ENCODE measurements around the gene NKX2-3. TPM values are rescaled to one million over a fixed set of nuclear protein-coding genes. Genes with fewer than 3 reads are reported as not detected.

The NKX2-3 gene
- total RNA-seq, 1 experiment from 2014 or later = not detected

- CTCF ChIA-PET = no interaction called here
- no peak overlapping the region for H3K27ac Mint-ChIP-seq (ENCODE audit: low read depth, unreplicated experiment)
- no peak for TF ChIP-seq CTCF (IDR thresholded peaks at IDR 0.05; ENCODE audit: unreplicated experiment)
- H3K27me3 Mint-ChIP-seq (ENCODE audit: insufficient read depth, unreplicated experiment) = peaks cover 68% of the 10 kb centered on the region
- no peak for DNase-seq (ENCODE audit: unreplicated experiment)
- no peak overlapping the region for H3K4me3 Mint-ChIP-seq (ENCODE audit: unreplicated experiment)
- no peaks in the 10 kb centered on the region for H3K36me3 Mint-ChIP-seq (ENCODE audit: insufficient read depth, unreplicated experiment)
- POLR2A ChIA-PET = no interaction called here
- no TSS peak for BruUV-seq (replicated peaks)
- H3K4me1 Mint-ChIP-seq (ENCODE audit: insufficient read depth, unreplicated experiment) = no peaks in the 10 kb centered on the region
- intact Hi-C loops (cut with micrococcal nuclease) = no loop called here
- H3K9me3 Mint-ChIP-seq (ENCODE audit: unreplicated experiment) = no peaks in the 10 kb centered on the region
Measured at GRCh38 chr10:99513061-99513460, 19.7 kb upstream of the NKX2-3 start.

DNA sequence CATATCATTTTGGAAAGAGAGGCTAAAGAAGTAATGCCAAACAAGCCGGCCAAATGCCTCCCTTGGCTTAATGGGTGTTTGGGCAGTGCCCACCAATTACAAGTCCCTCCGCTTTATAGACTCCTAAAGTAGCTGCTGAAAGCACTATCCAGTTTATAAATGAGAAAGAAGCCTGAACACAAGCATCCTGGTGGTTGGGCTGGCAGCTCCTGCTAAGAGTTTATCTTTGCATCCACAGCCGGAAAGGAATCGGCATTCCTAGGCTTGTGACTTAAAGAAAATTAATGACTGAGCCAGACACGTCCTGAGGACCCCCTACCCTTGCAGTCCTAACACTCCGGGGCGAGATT, 13.1 kb upstream of the NKX2-3 start:
- Mint-ChIP-seq H3K36me3 (ENCODE audit: insufficient read depth, unreplicated experiment) (peaks cover 4% of the 10 kb centered on the region), H3K4me1 (ENCODE audit: insufficient read depth, unreplicated experiment) (no peaks in the 10 kb centered on the region), H3K4me3 (ENCODE audit: unreplicated experiment) (no peak overlapping the region), H3K9me3 (ENCODE audit: unreplicated experiment) (no peaks in the 10 kb centered on the region), H3K27ac (ENCODE audit: low read depth, unreplicated experiment) (no peak overlapping the region), H3K27me3 (ENCODE audit: insufficient read depth, unreplicated experiment) (peaks cover 41% of the 10 kb centered on the region)
- intact Hi-C loops (cut with micrococcal nuclease) = no loop called here
- no peak for DNase-seq (ENCODE audit: unreplicated experiment)
- ChIA-PET CTCF (interaction anchor here (0.7 kb wide), 1 partner anchor 1053 kb away, joined by 5 read pairs; no protein-coding TSS in a partner anchor), POLR2A (no interaction called here)
- TF ChIP-seq CTCF (IDR thresholded peaks at IDR 0.05; ENCODE audit: unreplicated experiment) = no peak
- BruUV-seq (replicated peaks) = no TSS peak

- intact Hi-C loops (cut with micrococcal nuclease) = no loop called here
- Mint-ChIP-seq H3K4me1 (ENCODE audit: insufficient read depth, unreplicated experiment) (no peaks in the 10 kb centered on the region), H3K27ac (ENCODE audit: low read depth, unreplicated experiment) (no peak overlapping the region), H3K36me3 (ENCODE audit: insufficient read depth, unreplicated experiment) (peaks cover 4% of the 10 kb centered on the region), H3K27me3 (ENCODE audit: insufficient read depth, unreplicated experiment) (peaks cover 35% of the 10 kb centered on the region), H3K4me3 (ENCODE audit: unreplicated experiment) (no peak overlapping the region), H3K9me3 (ENCODE audit: unreplicated experiment) (no peaks in the 10 kb centered on the region)
- BruUV-seq (replicated peaks) = no TSS peak
- CTCF ChIA-PET = interaction anchor here (0.5 kb wide), 1 partner anchor 15 kb away, joined by 3 read pairs; no protein-coding TSS in a partner anchor
- TF ChIP-seq CTCF (IDR thresholded peaks at IDR 0.05; ENCODE audit: unreplicated experiment) = no peak
- no peak for DNase-seq (ENCODE audit: unreplicated experiment)
- POLR2A ChIA-PET = no interaction called here
Measured at GRCh38 chr10:99520040-99520846, 12.5 kb upstream of the NKX2-3 start.

GRCh38 chr10:99520847-99521764, 11.6 kb upstream of the NKX2-3 start:
- Mint-ChIP-seq H3K27me3 (ENCODE audit: insufficient read depth, unreplicated experiment) (peaks cover 30% of the 10 kb centered on the region), H3K27ac (ENCODE audit: low read depth, unreplicated experiment) (no peak overlapping the region), H3K36me3 (ENCODE audit: insufficient read depth, unreplicated experiment) (peaks cover 4% of the 10 kb centered on the region), H3K4me3 (ENCODE audit: unreplicated experiment) (no peak overlapping the region), H3K9me3 (ENCODE audit: unreplicated experiment) (no peaks in the 10 kb centered on the region), H3K4me1 (ENCODE audit: insufficient read depth, unreplicated experiment) (no peaks in the 10 kb centered on the region)
- no TSS peak for BruUV-seq (replicated peaks)
- no peak for TF ChIP-seq CTCF (IDR thresholded peaks at IDR 0.05; ENCODE audit: unreplicated experiment)
- intact Hi-C loops (cut with micrococcal nuclease) = no loop called here
- no peak for DNase-seq (ENCODE audit: unreplicated experiment)
- CTCF ChIA-PET = interaction anchor here (0.5 to 0.8 kb wide), 2 partner anchors 15 to 36 kb away, joined by 3 to 6 read pairs; no protein-coding TSS in a partner anchor
- POLR2A ChIA-PET = interaction anchor here (0.6 kb wide), 1 partner anchor 10 kb away, joined by 3 read pairs; no protein-coding TSS in a partner anchor

Measured in MCF 10A (cell line).